SU-DHL-6 (cell line): Measurements from ENCODE around the gene CD9.

Experiments
- EZH2phosphoT487 ChIP-seq: fragments of 200-600 bp; sonication (generic), shearing (Covaris generic); conservative IDR thresholded peaks from 2 replicates; pipeline ENCODE4 v1.6.1; 2018; ENCODE audit warnings: mild to moderate bottlenecking, antibody characterized with exemption, low read length, moderate library complexity, mixed read lengths
- TF ChIP-seq, protein P1 (sequence below): fragments of 200-600 bp; sonication (generic); IDR thresholded peaks from one replicate; pipeline ENCODE4 v1.5.1; 2017; ENCODE audit warnings: antibody characterized with exemption, mild to moderate bottlenecking, low read length, moderate library complexity; ENCODE audit not compliant: insufficient read depth, poor library complexity, severe bottlenecking

DNA sequence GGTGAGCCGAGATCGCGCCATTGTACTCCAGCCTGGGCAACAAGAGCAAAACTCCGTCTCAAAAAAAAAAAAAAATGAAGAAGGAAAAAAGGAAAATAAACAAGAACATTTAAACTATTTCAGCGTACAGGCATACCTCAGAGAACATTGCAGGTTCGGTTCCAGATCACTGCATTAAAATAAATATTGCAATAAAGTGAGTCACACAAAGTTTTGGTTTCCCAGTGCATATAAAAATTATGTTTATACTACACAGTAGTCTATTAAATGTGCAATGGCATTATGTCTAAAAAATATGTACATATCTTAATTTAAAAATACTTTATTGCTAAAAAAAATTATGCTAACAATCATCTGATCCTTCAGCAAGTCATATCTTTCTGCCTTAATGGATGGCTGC is 56.8 kb downstream of the CD9 start:
- TF ChIP-seq, protein P1, sequence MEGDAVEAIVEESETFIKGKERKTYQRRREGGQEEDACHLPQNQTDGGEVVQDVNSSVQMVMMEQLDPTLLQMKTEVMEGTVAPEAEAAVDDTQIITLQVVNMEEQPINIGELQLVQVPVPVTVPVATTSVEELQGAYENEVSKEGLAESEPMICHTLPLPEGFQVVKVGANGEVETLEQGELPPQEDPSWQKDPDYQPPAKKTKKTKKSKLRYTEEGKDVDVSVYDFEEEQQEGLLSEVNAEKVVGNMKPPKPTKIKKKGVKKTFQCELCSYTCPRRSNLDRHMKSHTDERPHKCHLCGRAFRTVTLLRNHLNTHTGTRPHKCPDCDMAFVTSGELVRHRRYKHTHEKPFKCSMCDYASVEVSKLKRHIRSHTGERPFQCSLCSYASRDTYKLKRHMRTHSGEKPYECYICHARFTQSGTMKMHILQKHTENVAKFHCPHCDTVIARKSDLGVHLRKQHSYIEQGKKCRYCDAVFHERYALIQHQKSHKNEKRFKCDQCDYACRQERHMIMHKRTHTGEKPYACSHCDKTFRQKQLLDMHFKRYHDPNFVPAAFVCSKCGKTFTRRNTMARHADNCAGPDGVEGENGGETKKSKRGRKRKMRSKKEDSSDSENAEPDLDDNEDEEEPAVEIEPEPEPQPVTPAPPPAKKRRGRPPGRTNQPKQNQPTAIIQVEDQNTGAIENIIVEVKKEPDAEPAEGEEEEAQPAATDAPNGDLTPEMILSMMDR: no peak
- no peak for TF ChIP-seq EZH2phosphoT487
